SKM-1 treated with dmso at 0.1 percent for 144 hours (cell line): Measurements from ENCODE around the gene S100A9.
A peak's percentile ranks its signal among the peaks of the same experiment; 100 is the strongest.
"Not testable (repeated sequence)": the region's sequence is repeated elsewhere in the genome, so short reads cannot be mapped to it uniquely, and the experiment has no call there.

Experiments used
- DNase-seq: peaks from one replicate; lab custom pipeline; 2025; ENCODE audit not compliant: unreplicated experiment; lab: John Stamatoyannopoulos, UW

S100A9 gene

GRCh38 chr1:153344718-153345025 is 13.0 kb upstream of the S100A9 start:
- DNase-seq = peak; percentile 98

GRCh38 chr1:153345187-153346076 is 12.2 kb upstream of the S100A9 start:
- no peak for DNase-seq

GRCh38 chr1:153346077-153346723 is 11.5 kb upstream of the S100A9 start:
- DNase-seq = no peak

- not testable (repeated sequence) for DNase-seq
These were observed 10.6 kb upstream of the S100A9 start for GRCh38 chr1:153347049-153347448.

- DNase-seq = no peak
These were observed 9.8 kb upstream of the S100A9 start for GRCh38 chr1:153347856-153348255.

GRCh38 chr1:153348511-153349362 is 8.9 kb upstream of the S100A9 start, which contains the start of gene PGLYRP4:
PGLYRP4 (minus strand) TSS chr1:153348841; CDS start chr1:153347932, 909 bp downstream.
- no peak for DNase-seq

GRCh38 chr1:153349363-153350320 is 8.0 kb upstream of the S100A9 start:
- no peak for DNase-seq

GRCh38 chr1:153350321-153350957 is 7.2 kb upstream of the S100A9 start:
- DNase-seq = no peak

GRCh38 chr1:153352523-153352922 is 5.1 kb upstream of the S100A9 start:
- DNase-seq = peak; percentile 89

GRCh38 chr1:153353226-153353947 is 4.3 kb upstream of the S100A9 start:
- DNase-seq = peak; percentile 68

GRCh38 chr1:153354515-153355193 is 3.0 kb upstream of the S100A9 start:
- DNase-seq = no peak

- DNase-seq = peak; percentile 93
These were observed 2.1 kb upstream of the S100A9 start for GRCh38 chr1:153355445-153356071.

GRCh38 chr1:153356392-153357075 is 1.1 kb upstream of the S100A9 start:
- DNase-seq = no peak

- DNase-seq = peak; percentile 98
These were observed 390 bp upstream of the S100A9 start for GRCh38 chr1:153357076-153357852.

- DNase-seq = no peak
These were observed 979 bp downstream of the S100A9 start for GRCh38 chr1:153358691-153358975.

- DNase-seq = no peak
These were observed 1.6 kb downstream of the S100A9 start for GRCh38 chr1:153359241-153359640.

- no peak for DNase-seq
These were observed 2.5 kb downstream of the S100A9 start for GRCh38 chr1:153360190-153360589.
